Middle frontal gyrus (tissue), 1 donor: Measurements from ENCODE around the gene NFATC3.
"Not testable (repeated sequence)": the region's sequence is repeated elsewhere in the genome, so short reads cannot be mapped to it uniquely, and the experiment has no call there.

Source experiments
- DNase-seq: peaks from one replicate; pipeline ENCODE4 v3.0.0-alpha.2; 2015; ENCODE audit warnings: low spot score; ENCODE audit errors: extremely low spot score

Gene NFATC3

GRCh38 chr16:68088130-68088972, 3.2 kb downstream of the NFATC3 start:
- DNase-seq: no peak

DNA sequence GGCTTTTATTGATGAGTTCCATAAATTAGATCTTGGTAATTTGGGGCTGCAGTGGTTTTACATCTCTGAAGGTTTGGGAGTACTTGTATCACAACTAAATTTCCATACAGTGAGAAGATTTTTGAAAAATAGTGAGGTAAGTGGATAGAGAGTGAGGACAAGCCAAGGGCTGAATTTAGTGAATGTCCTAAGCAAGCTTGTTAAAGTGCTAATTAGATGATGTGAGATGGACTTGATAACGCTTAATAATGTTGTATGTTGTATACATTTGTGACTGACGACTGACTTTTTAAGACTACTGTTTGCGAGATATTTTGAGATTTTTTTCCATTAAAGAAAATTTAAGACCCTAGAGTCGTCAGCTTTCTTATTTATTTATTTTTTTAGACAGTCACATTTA, 3.9 kb downstream of the NFATC3 start:
- no peak for DNase-seq

DNA sequence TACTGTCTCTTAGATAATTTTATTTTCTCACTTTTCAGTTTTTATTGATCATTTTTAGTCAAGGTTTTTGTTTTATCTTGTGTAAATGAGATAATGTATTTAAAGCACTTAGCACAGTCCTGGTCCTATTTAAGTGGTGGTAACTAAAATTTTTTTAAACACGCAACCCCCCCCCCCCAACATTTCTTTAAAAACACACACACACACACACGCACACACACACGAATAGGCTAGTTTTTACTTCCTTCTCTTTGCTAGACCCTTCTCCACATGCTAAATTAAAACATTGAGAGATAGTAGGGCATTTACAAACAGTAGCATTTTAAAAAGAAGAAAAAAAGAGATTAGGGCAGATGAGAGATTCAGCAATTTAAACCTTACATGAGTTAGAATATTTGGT, 5.0 kb downstream of the NFATC3 start:
- DNase-seq: no peak

DNA sequence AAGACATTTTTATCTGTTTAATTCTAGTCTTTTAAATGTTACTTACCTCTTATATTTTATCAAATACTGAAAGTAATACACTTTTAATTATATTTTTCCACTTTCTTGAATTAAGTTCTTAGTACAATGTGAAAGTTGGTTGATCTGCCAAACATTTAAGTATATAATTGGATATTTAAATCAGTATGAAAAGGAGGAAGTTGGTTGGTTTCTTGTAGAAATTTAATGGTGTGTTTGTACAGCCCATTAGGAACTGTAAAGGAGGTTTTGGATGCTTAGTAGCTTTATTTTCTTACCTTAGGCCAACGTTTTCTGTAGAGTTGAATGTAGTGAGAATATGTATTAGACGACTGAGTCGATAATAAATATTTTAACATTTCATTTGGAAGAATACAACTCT, 5.4 kb downstream of the NFATC3 start:
- DNase-seq: no peak

DNA sequence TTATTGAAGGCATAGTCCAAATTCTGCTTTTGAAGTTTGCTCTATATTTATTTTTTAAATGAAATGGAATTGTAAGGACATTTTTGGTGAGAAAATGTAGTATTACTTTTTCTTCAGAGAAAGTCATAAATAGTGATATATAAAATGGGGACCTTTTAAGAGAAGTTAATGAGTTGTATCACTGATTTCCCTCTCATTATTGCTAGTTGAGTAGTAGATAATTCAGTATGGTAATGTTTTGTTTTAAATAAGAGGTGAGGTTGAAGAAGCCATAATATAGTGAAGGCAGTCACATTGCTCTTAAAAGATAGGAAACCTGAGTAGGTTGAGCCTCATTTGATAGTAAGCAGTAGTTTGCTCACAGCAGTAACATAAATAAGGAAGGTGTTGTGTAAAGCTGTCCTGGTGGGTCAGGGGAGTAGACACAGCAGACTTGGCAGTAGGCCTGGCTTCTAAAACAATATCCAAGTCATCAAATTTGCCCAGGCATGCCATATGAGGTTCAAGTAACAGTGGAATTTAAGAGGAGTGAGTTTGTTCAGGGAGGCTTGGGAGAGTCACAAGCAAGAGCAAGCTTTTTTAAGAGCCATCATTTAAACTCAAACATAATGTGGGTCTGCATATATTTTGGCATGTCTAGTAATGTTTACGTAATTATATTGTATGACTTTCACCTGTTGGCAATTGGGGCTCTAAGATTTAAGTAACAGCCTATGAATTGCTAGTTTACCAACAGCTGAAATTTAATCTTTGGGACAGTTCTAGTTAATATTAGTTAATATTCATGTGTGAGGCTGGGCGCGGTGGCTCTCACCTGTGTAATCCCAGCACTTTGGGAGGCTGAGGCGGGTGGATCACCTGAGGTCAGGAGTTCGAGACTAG, 6.5 kb downstream of the NFATC3 start:
- no peak for DNase-seq

- not testable (repeated sequence) for DNase-seq
Measured at GRCh38 chr16:68092275-68092674, 7.1 kb downstream of the NFATC3 start.

- no peak for DNase-seq
Measured at GRCh38 chr16:68093816-68094613, 8.8 kb downstream of the NFATC3 start.

DNA sequence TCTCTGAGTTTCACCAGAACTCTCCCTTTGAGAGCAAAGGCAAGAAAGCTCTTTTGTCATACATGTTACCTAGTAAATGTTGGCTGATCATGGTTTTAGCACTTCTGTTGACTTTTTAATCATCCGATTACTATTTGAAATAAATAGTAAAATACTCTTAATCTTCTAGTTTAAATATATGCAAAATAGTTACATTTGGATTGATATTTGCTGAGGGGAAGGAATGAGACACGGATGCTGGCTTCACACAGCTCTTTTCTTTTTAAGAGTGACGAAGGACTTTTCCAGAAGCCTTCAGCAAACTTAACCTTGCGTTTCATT, 9.4 kb downstream of the NFATC3 start:
- no peak for DNase-seq

DNA sequence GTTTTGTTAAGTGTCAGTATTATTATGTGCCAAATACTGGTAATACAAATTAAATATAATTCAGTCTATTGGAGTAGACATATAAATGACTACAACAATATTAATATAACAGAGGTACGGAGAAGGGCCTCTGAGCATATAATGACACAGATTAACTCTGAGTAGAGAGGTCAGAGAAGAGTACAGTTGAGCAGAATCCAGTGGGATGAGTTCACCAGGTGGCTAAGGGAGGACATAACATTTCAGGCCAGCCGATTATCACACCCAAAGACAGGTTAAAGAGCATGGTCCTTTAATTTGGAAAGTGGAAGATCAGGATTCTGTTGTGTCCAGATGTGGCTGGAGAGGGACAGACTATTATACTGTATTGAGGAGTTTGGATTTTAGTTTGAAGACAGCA, 11.3 kb downstream of the NFATC3 start:
- no peak for DNase-seq

- no peak for DNase-seq
Measured at GRCh38 chr16:68097088-68097487, 11.9 kb downstream of the NFATC3 start.

DNA sequence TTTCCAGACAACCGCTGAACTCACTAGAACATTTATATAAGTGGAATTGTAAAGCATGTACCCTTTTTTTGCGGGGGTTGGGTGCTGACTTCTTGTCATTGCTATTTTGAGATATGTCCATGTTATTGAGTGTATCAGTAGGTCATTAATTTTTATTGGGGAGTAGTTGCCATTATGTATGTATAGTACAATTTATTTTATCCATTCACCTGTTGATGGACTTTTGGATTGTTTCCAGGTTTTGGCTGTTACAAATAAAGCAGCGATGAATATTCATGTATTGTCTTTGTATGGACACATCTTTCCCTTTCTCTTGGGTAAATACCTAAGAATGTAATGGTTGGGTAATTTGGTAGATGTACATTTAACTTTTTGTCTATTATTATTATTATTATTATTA, 12.7 kb downstream of the NFATC3 start:
- no peak for DNase-seq

- no peak for DNase-seq
Measured at GRCh38 chr16:68100488-68100887, 15.3 kb downstream of the NFATC3 start.

- no peak for DNase-seq
Measured at GRCh38 chr16:68105611-68106010, 20.4 kb downstream of the NFATC3 start.

- DNase-seq: not testable (repeated sequence)
Measured at GRCh38 chr16:68107230-68107928, 22.2 kb downstream of the NFATC3 start.

DNA sequence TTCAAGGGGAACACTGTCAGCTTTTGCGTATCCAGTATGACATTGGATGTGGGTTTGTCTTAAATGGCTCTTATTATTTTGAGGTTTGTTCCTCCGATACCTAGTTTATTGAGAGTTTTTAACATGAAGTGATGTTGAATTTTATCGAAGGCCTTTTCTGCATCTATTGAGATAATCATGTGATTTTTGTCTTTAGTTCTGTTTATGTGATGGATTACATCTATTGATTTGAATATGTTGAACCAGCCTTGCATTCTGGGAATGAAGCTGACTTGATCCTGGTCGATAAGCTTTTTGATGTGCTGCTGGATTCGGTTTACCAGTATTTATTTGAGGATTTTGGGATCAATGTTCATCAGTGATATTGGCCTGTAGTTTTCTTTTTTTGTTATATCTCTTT, 24.0 kb downstream of the NFATC3 start:
- not testable (repeated sequence) for DNase-seq

DNA sequence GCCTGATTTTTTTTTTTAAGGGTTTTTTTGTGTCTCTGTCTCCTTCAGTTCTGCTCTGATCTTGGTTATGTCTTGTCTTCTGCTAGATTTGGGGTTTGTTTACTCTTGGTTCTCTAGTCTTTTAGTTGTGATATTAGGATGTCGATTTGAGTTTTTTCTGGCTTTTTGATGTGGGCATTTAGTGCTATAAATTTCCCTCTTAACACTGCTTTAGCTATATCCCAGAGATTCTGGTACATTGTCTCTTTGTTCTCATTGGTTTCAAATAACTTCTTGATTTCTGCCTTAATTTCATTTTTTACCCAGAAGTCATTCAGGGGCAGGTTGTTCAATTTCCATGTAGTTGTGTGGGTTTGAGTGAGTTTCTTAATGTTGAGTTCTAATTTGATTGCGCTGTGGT, 25.4 kb downstream of the NFATC3 start:
- not testable (repeated sequence) for DNase-seq

GRCh38 chr16:68111379-68111778, 26.2 kb downstream of the NFATC3 start:
- no peak for DNase-seq

- no peak for DNase-seq
Measured at GRCh38 chr16:68113059-68113761, 28.0 kb downstream of the NFATC3 start.

DNA sequence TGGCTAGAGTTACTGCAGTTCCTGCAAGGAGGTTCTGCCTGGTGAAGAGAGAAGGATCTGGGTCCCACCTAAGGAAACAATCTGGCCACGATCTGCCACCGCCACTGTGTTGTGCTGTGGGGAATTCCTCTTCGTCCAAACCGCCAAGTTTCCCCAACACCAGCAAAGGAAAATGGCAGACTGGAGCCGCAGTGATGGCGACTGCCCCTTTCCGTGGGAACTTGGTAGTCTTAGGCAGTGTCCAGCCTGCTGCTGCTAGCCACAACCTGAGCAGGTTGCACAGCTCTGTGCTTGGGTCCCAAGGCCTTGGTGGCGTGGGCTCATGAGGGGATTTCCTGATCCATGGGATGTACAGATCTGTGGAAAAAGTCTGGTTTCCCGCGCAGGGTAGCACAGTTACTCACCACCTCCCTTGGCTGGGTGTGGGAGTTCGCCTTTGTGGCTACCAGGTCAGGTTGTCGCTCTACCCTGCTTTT, 28.6 kb downstream of the NFATC3 start:
- no peak for DNase-seq

DNA sequence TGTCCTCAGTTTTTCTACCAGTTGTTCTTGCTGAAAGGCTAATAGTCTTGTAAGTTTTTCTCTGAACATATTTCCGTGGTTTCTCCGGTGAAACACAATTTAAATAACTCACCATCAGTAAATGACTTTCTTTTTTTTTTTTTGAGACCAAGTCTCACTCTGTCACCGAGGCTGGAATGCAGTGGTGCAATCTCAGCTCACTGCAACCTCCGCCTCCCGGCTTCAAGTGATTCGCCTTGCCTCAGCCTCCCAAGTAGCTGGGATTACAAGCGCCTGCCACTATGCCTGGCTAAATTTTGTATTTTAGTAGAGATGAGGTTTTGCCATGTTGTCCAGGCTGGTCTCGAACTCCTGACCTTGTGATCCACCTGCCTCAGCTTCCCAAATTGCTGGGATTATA, 29.8 kb downstream of the NFATC3 start:
- not testable (repeated sequence) for DNase-seq
